Measurements from ENCODE around the gene FBN3.

- TF ChIP-seq CTCF (IDR thresholded peaks at IDR 0.05), result no peak
- no peak for TF ChIP-seq POLR2AphosphoS5 (IDR thresholded peaks at IDR 0.05; ENCODE audit: low read depth, low read length)
These were observed 105.4 kb downstream of the FBN3 start for GRCh38 chr19:8044018-8044417.

Data from Panc1 (cell line).